ENCODE results near the gene SLC22A16.
"Not testable (repeated sequence)": the region's sequence is repeated elsewhere in the genome, so short reads cannot be mapped to it uniquely, and the experiment has no call there.

The SLC22A16 gene

DNA sequence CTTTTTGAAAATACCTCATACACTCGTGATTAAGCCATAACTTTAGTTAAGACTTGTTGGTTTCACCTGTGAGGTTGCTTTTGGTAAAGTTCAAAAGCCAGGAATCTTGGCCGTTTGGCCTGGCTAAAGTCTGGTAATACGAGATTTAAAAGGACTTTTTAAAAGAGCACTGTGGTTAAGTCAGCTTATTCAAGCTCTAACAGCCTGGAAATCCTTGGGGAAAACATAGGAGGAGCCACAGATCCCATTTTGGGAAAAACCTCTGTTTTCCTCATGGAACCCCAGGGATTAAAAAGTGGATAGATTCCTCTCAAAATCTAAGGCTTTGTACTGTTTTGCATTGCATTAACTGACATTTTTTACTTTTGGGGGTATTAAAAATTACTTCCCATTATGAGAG, 13.7 kb upstream of the SLC22A16 start:
- no peak for DNase-seq (ENCODE audit: low spot score)
- TF ChIP-seq CTCF (IDR thresholded peaks at IDR 0.05; ENCODE audit: extremely low read depth, missing control alignments): no peak

- no peak for DNase-seq (ENCODE audit: low spot score)
- no peak for TF ChIP-seq CTCF (IDR thresholded peaks at IDR 0.05; ENCODE audit: extremely low read depth, missing control alignments)
Measured at GRCh38 chr6:110488606-110489190, 12.3 kb upstream of the SLC22A16 start.

- not testable (repeated sequence) for DNase-seq (ENCODE audit: low spot score)
Measured at GRCh38 chr6:110487968-110488381, 11.6 kb upstream of the SLC22A16 start.

GRCh38 chr6:110486756-110487155, 10.3 kb upstream of the SLC22A16 start:
- DNase-seq (ENCODE audit: low spot score): no peak
- no peak for TF ChIP-seq CTCF (IDR thresholded peaks at IDR 0.05; ENCODE audit: extremely low read depth, missing control alignments)

- DNase-seq (ENCODE audit: low spot score): no peak
- TF ChIP-seq CTCF (IDR thresholded peaks at IDR 0.05; ENCODE audit: extremely low read depth, missing control alignments): no peak
Measured at GRCh38 chr6:110485491-110485890, 9.1 kb upstream of the SLC22A16 start.

DNA sequence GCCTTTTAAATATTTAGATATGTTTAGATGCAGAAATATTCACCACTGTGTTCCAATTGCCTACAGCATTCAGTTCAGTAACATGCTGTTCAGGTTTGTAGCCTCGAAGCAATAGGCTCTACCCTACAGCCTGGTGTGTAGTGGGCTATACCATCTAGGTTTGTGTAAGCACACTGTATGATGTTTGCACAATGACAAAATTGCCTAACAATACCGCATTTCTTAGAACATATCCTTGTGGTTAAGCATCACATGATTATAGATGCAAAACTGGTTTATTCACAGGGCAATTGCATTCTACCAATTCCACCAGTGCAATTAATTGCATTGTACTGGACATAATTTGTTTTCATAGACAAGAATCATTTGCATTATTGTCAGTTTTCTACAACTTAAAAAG, 7.9 kb upstream of the SLC22A16 start:
- no peak for TF ChIP-seq CTCF (IDR thresholded peaks at IDR 0.05; ENCODE audit: extremely low read depth, missing control alignments)
- no peak for DNase-seq (ENCODE audit: low spot score)

- DNase-seq (ENCODE audit: low spot score): no peak
- no peak for TF ChIP-seq CTCF (IDR thresholded peaks at IDR 0.05; ENCODE audit: extremely low read depth, missing control alignments)
Measured at GRCh38 chr6:110482774-110483400, 6.5 kb upstream of the SLC22A16 start.

- DNase-seq (ENCODE audit: low spot score): no peak
- no peak for TF ChIP-seq CTCF (IDR thresholded peaks at IDR 0.05; ENCODE audit: extremely low read depth, missing control alignments)
Measured at GRCh38 chr6:110481081-110481480, 4.7 kb upstream of the SLC22A16 start.

Data from GM20000 (cell line).